ENCODE measurements around the gene SYNDIG1.

Gene SYNDIG1

DNA sequence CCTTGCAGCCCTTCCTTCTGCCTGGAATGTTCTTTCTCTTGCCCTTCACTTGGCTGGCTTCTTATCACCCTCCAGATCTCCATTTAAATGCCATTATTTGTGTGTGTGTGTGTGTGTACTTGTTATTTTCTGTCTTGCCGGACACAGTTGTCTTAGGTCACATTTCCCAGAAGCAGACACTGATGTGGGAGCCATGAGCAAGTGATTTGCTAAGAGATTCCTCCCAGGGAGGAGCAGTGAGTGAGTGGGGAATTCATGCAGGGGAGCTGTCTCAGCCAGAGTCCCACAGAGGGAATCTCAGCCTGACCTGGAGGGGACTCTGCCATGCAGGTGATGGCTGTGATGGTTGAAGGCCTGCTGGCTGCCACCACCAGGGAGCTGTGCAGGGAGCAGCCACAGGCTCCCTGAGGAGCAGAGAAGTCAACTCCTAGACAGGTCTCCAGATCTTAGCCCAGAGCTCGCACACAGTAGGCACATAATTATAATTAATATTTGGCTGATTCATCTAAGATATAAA is 96.5 kb downstream of the SYNDIG1 start:
- no peak for TF ChIP-seq POLR2AphosphoS5 (IDR thresholded peaks at IDR 0.05; ENCODE audit: low read depth)
- TF ChIP-seq SPI1 (IDR thresholded peaks at IDR 0.05; ENCODE audit: borderline replicate concordance, low read depth), result no peak
- no peak for TF ChIP-seq GABPA (IDR thresholded peaks at IDR 0.05; ENCODE audit: low read depth)
- TF ChIP-seq, protein P1, sequence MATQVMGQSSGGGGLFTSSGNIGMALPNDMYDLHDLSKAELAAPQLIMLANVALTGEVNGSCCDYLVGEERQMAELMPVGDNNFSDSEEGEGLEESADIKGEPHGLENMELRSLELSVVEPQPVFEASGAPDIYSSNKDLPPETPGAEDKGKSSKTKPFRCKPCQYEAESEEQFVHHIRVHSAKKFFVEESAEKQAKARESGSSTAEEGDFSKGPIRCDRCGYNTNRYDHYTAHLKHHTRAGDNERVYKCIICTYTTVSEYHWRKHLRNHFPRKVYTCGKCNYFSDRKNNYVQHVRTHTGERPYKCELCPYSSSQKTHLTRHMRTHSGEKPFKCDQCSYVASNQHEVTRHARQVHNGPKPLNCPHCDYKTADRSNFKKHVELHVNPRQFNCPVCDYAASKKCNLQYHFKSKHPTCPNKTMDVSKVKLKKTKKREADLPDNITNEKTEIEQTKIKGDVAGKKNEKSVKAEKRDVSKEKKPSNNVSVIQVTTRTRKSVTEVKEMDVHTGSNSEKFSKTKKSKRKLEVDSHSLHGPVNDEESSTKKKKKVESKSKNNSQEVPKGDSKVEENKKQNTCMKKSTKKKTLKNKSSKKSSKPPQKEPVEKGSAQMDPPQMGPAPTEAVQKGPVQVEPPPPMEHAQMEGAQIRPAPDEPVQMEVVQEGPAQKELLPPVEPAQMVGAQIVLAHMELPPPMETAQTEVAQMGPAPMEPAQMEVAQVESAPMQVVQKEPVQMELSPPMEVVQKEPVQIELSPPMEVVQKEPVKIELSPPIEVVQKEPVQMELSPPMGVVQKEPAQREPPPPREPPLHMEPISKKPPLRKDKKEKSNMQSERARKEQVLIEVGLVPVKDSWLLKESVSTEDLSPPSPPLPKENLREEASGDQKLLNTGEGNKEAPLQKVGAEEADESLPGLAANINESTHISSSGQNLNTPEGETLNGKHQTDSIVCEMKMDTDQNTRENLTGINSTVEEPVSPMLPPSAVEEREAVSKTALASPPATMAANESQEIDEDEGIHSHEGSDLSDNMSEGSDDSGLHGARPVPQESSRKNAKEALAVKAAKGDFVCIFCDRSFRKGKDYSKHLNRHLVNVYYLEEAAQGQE (IDR thresholded peaks at IDR 0.05; ENCODE audit: insufficient replicate concordance, low read depth), result no peak
- TF ChIP-seq, protein P2, sequence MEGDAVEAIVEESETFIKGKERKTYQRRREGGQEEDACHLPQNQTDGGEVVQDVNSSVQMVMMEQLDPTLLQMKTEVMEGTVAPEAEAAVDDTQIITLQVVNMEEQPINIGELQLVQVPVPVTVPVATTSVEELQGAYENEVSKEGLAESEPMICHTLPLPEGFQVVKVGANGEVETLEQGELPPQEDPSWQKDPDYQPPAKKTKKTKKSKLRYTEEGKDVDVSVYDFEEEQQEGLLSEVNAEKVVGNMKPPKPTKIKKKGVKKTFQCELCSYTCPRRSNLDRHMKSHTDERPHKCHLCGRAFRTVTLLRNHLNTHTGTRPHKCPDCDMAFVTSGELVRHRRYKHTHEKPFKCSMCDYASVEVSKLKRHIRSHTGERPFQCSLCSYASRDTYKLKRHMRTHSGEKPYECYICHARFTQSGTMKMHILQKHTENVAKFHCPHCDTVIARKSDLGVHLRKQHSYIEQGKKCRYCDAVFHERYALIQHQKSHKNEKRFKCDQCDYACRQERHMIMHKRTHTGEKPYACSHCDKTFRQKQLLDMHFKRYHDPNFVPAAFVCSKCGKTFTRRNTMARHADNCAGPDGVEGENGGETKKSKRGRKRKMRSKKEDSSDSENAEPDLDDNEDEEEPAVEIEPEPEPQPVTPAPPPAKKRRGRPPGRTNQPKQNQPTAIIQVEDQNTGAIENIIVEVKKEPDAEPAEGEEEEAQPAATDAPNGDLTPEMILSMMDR (IDR thresholded peaks at IDR 0.05; ENCODE audit: insufficient read depth, low read length), result no peak

DNA sequence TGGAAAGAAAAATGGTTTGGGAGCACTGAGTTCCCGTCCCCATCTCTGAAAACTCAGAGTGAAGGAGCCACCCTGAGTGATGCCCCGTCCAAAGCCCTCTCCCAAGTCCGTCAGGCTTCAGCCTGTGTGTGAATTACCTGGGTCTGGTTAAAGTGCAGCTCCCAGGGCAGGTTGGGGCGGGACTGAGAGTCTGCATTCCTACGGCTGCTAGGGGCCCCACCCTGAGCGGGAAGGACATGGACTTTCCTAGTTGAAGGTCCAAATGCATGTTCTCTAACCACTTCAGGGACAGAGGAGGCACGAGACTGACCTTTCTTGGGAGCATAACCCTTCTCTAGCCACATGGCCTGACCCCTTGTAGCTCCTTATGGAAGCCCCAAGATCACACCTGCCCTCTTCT is 97.2 kb downstream of the SYNDIG1 start:
- no peak for TF ChIP-seq SPI1 (IDR thresholded peaks at IDR 0.05; ENCODE audit: borderline replicate concordance, low read depth)
- TF ChIP-seq POLR2AphosphoS5 (IDR thresholded peaks at IDR 0.05; ENCODE audit: low read depth), result no peak
- TF ChIP-seq, protein P2 (IDR thresholded peaks at IDR 0.05; ENCODE audit: insufficient read depth, low read length), result no peak
- TF ChIP-seq, protein P1 (IDR thresholded peaks at IDR 0.05; ENCODE audit: insufficient replicate concordance, low read depth), result no peak
- no peak for TF ChIP-seq GABPA (IDR thresholded peaks at IDR 0.05; ENCODE audit: low read depth)
- Histone ChIP-seq H3K27me3 (ENCODE audit: insufficient read depth, poor library complexity, severe bottlenecking) (no peaks in the 10 kb centered on the region), H3K27ac (replicated peaks) (no peak overlapping the region), H3K4me3 (replicated peaks; ENCODE audit: insufficient read depth, low read length) (no peak overlapping the region)
- no peak for DNase-seq (ENCODE audit: low read depth in 1 of 2, low spot score in 1 of 2)

More for the DNA sequence above, 96.5 kb downstream of the SYNDIG1 start:
- no peak for DNase-seq (ENCODE audit: low read depth in 1 of 2, low spot score in 1 of 2)
- Histone ChIP-seq H3K4me3 (replicated peaks; ENCODE audit: insufficient read depth, low read length) (no peak overlapping the region), H3K27me3 (ENCODE audit: insufficient read depth, poor library complexity, severe bottlenecking) (no peaks in the 10 kb centered on the region), H3K27ac (replicated peaks) (no peak overlapping the region)

DNA sequence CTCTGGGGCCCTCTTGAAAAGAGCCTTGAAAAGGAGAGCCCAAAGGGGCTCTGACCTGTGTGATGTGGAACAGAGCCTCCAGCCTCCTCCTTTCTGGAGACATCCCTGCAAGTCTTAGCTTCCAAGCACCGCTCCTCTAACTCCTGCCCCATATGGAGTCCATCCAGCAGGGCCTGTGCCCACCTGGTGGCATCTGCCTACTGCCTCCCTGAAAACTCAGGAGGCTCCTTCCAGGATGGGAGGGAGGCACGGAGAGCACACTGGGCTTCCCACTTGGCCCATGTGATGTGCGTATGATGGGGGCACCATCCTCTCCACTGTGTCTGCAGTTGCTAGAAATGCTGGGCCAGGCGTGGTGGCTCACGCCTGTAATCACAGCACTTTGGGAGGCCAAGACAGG is 98.1 kb downstream of the SYNDIG1 start:
- H3K27ac ChIP-seq (replicated peaks), result no peak overlapping the region
- H3K27me3 ChIP-seq (ENCODE audit: insufficient read depth, poor library complexity, severe bottlenecking), result no peaks in the 10 kb centered on the region
- H3K4me3 ChIP-seq (replicated peaks; ENCODE audit: insufficient read depth, low read length), result no peak overlapping the region
- TF ChIP-seq POLR2AphosphoS5 (IDR thresholded peaks at IDR 0.05; ENCODE audit: low read depth), result no peak
- TF ChIP-seq SPI1 (IDR thresholded peaks at IDR 0.05; ENCODE audit: borderline replicate concordance, low read depth), result no peak
- TF ChIP-seq, protein P2 (IDR thresholded peaks at IDR 0.05; ENCODE audit: insufficient read depth, low read length), result no peak
- TF ChIP-seq, protein P1 (IDR thresholded peaks at IDR 0.05; ENCODE audit: insufficient replicate concordance, low read depth), result no peak
- TF ChIP-seq GABPA (IDR thresholded peaks at IDR 0.05; ENCODE audit: low read depth), result no peak
- DNase-seq (ENCODE audit: low read depth in 1 of 2, low spot score in 1 of 2), result no peak
